Liver (tissue), 9 donors: ENCODE data around the gene C1orf216. TPM values are rescaled to one million over a fixed set of nuclear protein-coding genes. Genes with fewer than 3 reads are reported as not detected.

ENCODE experiments used
- DNase-seq: peaks from one replicate; pipeline ENCODE4 v3.0.0-alpha.2; 2017; ENCODE audit warnings: low spot score
- H3K27ac ChIP-seq, 2 donors: one replicate each; pipeline ENCODE4 v1.7.0; 2013; ENCODE audit warnings: inconsistent platforms in 2 of 2, low read length in 2 of 2, control low read depth in 1 of 2, low read depth in 1 of 2, mild to moderate bottlenecking in 1 of 2
- H3K27me3 ChIP-seq, 4 donors: one replicate each; pipeline versions ENCODE4 v1.6.1 to v1.7.0; 2013; ENCODE audit warnings: low read length in 3 of 4, inconsistent platforms in 1 of 4, mild to moderate bottlenecking in 1 of 4, moderate library complexity in 1 of 4; ENCODE audit not compliant: control insufficient read depth in 4 of 4, insufficient read depth in 4 of 4
- H3K36me3 ChIP-seq, 4 donors: one replicate each; pipeline versions ENCODE4 v1.6.1 to v1.7.0; 2013; ENCODE audit warnings: low read length in 3 of 4, mild to moderate bottlenecking in 3 of 4, low read depth in 1 of 4, moderate library complexity in 1 of 4; ENCODE audit not compliant: control insufficient read depth in 4 of 4, insufficient read depth in 3 of 4
- H3K4me1 ChIP-seq, 4 donors: one replicate each; pipeline versions ENCODE4 v1.6.1 to v1.7.0; 2013; ENCODE audit warnings: low read length in 3 of 4, mild to moderate bottlenecking in 3 of 4, moderate library complexity in 1 of 4; ENCODE audit not compliant: control insufficient read depth in 4 of 4, insufficient read depth in 4 of 4
- H3K4me3 ChIP-seq, 3 donors: one replicate each; pipeline versions ENCODE4 v1.6.1 to v1.7.0; 2013; ENCODE audit warnings: low read length in 3 of 3, control low read depth in 1 of 3, low read depth in 1 of 3, mild to moderate bottlenecking in 1 of 3
- H3K9ac ChIP-seq, 2 donors: one replicate each; pipeline ENCODE4 v1.7.0; 2013; ENCODE audit warnings: low read length in 2 of 2, mild to moderate bottlenecking in 2 of 2, moderate library complexity in 2 of 2, control low read depth in 1 of 2, low read depth in 1 of 2
- H3K9me3 ChIP-seq, 4 donors: one replicate each; pipeline versions ENCODE4 v1.6.1 to v1.7.0; 2013; ENCODE audit warnings: low read length in 3 of 4; ENCODE audit not compliant: control insufficient read depth in 4 of 4
- EGR1 ChIP-seq, 2 donors: IDR thresholded peaks; 2 replicates each; pipeline ENCODE4 v1.6.1; 2016 to 2018; ENCODE audit warnings: antibody characterized with exemption in 2 of 2, low read depth in 2 of 2
- FOXA1 ChIP-seq: IDR thresholded peaks from 2 replicates; pipeline ENCODE4 v1.6.1; 2016; ENCODE audit warnings: antibody characterized with exemption
- FOXA2 ChIP-seq: IDR thresholded peaks from 2 replicates; pipeline ENCODE4 v1.6.1; 2016; ENCODE audit warnings: antibody characterized with exemption
- GABPA ChIP-seq, 2 donors: IDR thresholded peaks in 1 of 2; conservative IDR thresholded peaks in 1 of 2; 2 replicates each; pipeline ENCODE4 v1.6.1; 2016; ENCODE audit warnings: antibody characterized with exemption in 2 of 2, mild to moderate bottlenecking in 1 of 2, moderate library complexity in 1 of 2
- HNF4A ChIP-seq, 2 donors: conservative IDR thresholded peaks; 2 replicates each; pipeline ENCODE4 v1.6.1; 2016; ENCODE audit warnings: antibody characterized with exemption in 2 of 2, mild to moderate bottlenecking in 2 of 2
- JUND ChIP-seq, 2 donors: IDR thresholded peaks; 2 replicates each; pipeline ENCODE4 v1.6.1; 2016; ENCODE audit warnings: antibody characterized with exemption in 2 of 2
- NR2F2 ChIP-seq: IDR thresholded peaks from 2 replicates; pipeline ENCODE4 v1.6.1; 2016; ENCODE audit warnings: antibody characterized with exemption
- RAD21 ChIP-seq, 2 donors: IDR thresholded peaks; 2 replicates each; pipeline ENCODE4 v1.6.1; 2016; ENCODE audit warnings: antibody characterized with exemption in 2 of 2, mild to moderate bottlenecking in 2 of 2
- RXRA ChIP-seq, 2 donors: IDR thresholded peaks; 2 replicates each; pipeline ENCODE4 v1.6.1; 2017 to 2018; ENCODE audit warnings: antibody characterized with exemption in 2 of 2, mild to moderate bottlenecking in 1 of 2
- SP1 ChIP-seq: IDR thresholded peaks from 2 replicates; pipeline ENCODE4 v1.6.1; 2018; ENCODE audit warnings: antibody characterized with exemption, mild to moderate bottlenecking
- TAF1 ChIP-seq: conservative IDR thresholded peaks from 2 replicates; pipeline ENCODE4 v1.6.1; 2016; ENCODE audit warnings: antibody characterized with exemption, mild to moderate bottlenecking
- YY1 ChIP-seq: IDR thresholded peaks from 2 replicates; pipeline ENCODE4 v1.6.1; 2016; ENCODE audit warnings: antibody characterized with exemption, mild to moderate bottlenecking
- WGBS: extraction: QIAGEN DNeasy Blood & Tissue Kit; methylation state at CpG from one replicate; pipeline ENCODE4 v1.1.7; 2013; 5-methylcytosine and 5-hydroxymethylcytosine counted together
- polyA plus RNA-seq, 2 donors: library from polyadenylated mRNA; stranded (reverse) in 1 of 2; unstranded in 1 of 2; fragments of 200-250 nt in 1 of 2; fragments of >200 nt in 1 of 2; fragmentation: Nextera tagmentation in 1 of 2; extraction: Ambion mirVana in 1 of 2; gene quantifications; one replicate each; pipeline versions ENCODE4 v1.2.1 to v1.2.3, GENCODE V29; 2013 to 2015
- total RNA-seq, 2 donors: library from RNA; depleted of rRNA; stranded (reverse); fragments of >200 nt; gene quantifications; one replicate each; pipeline ENCODE4 v1.2.3, GENCODE V29; 2014
- TF ChIP-seq, protein P1 (sequence below): fragments of 150-350 bp; IDR thresholded peaks from 2 replicates; pipeline ENCODE4 v1.5.1; 2017; ENCODE audit warnings: improper control_type of control experiment, low read depth, low read length; ENCODE audit not compliant: missing input control
- TF ChIP-seq, protein P2 (sequence below): IDR thresholded peaks from 2 replicates; pipeline ENCODE4 v1.6.1; 2016; ENCODE audit warnings: antibody characterized with exemption
- TF ChIP-seq, protein P3 (sequence below): IDR thresholded peaks from 2 replicates; pipeline ENCODE4 v1.6.1; 2016; ENCODE audit warnings: antibody characterized with exemption, mild to moderate bottlenecking
- donor health status: healthy.
- donor health status: healthy.
- donor health status: healthy.
- donor health status: healthy.
- donor health status: healthy.

C1orf216 gene
- total and polyA plus RNA-seq, 4 donors, result 1.2 to 3.4 (median 3.0) TPM

DNA sequence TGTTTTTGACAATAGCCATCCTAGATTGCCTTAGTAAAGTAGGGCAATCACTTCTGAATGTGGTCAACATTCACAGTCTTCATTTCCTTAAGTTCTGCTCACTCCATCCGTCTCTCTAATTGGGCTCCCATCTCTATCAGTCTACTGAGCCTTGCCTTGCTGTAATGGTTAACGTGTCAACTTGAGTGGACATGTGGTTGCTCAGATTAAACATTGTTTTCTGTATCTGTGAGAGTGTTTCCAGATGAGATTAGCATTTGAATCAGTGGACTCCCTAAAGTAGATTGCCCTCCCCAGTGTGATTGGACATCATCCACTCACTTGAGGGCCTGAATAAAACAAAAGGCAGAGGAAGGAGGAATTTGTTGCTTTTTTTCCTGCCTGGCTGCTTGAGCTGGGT, 26.4 kb downstream of the C1orf216 start:
- no peaks in the 10 kb centered on the region for H3K4me1 ChIP-seq
- peaks cover 0 to 2% (median 0%) of the 10 kb centered on the region in 4 donors for H3K27me3 ChIP-seq
- no peak overlapping the region for H3K9ac ChIP-seq
- H3K27ac ChIP-seq, result no peak overlapping the region
- H3K9me3 ChIP-seq, result no peaks in the 10 kb centered on the region
- no peak for TF ChIP-seq FOXA1
- TF ChIP-seq YY1, result no peak
- TF ChIP-seq, protein P1, sequence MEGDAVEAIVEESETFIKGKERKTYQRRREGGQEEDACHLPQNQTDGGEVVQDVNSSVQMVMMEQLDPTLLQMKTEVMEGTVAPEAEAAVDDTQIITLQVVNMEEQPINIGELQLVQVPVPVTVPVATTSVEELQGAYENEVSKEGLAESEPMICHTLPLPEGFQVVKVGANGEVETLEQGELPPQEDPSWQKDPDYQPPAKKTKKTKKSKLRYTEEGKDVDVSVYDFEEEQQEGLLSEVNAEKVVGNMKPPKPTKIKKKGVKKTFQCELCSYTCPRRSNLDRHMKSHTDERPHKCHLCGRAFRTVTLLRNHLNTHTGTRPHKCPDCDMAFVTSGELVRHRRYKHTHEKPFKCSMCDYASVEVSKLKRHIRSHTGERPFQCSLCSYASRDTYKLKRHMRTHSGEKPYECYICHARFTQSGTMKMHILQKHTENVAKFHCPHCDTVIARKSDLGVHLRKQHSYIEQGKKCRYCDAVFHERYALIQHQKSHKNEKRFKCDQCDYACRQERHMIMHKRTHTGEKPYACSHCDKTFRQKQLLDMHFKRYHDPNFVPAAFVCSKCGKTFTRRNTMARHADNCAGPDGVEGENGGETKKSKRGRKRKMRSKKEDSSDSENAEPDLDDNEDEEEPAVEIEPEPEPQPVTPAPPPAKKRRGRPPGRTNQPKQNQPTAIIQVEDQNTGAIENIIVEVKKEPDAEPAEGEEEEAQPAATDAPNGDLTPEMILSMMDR, result no peak
- no peak for TF ChIP-seq TAF1
- no peak for TF ChIP-seq RAD21 (IDR thresholded peaks at IDR 0.05)
- TF ChIP-seq GABPA (IDR thresholded peaks at IDR 0.05 in 1 of 2, conservative IDR thresholded peaks at IDR 0.05 in 1 of 2), result no peak
- TF ChIP-seq FOXA2, result no peak
- TF ChIP-seq EGR1 (IDR thresholded peaks at IDR 0.05; ENCODE audit: low read depth in 2 of 2), result no peak
- 79% methylated on average over 2 of the region's 2 CpGs for WGBS
- H3K36me3 ChIP-seq, result no peaks in the 10 kb centered on the region
- no peak overlapping the region for H3K4me3 ChIP-seq
- no peak for DNase-seq

DNA sequence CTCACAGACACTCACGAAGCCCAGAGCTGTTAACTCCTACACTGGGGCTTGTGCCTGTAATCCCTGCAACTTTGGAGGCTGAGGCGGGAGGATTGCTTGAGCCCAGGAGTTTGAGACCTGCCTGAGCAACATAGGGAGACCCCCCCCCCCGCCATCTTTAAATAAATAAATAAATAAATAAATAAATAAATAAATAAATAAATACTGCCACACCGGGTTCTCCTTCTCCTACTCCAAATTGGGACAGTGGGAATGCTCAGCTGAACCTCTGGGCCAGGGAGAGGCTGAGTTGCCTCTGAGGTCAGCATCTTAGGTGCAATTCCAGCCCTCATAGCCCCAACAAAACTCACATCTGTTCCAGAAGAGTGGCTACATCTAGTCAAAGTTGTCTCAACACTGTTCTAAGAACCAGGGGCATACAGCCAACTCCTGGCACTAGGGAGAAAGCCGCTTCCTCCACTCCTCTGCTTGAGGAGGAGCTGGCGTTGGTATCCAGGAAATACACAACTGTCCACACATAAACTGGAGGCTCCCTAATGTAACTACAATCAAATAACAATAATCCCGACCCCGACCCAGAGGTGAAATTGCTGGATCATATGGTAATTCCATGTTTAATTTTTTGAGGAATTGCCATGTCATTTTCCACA, 27.0 kb downstream of the C1orf216 start:
- Histone ChIP-seq H3K27ac (no peak overlapping the region), H3K9ac (no peak overlapping the region), H3K9me3 (no peaks in the 10 kb centered on the region), H3K27me3 (peaks cover 0 to 2% (median 0%) of the 10 kb centered on the region in 4 donors), H3K4me1 (no peaks in the 10 kb centered on the region), H3K36me3 (no peaks in the 10 kb centered on the region), H3K4me3 (no peak overlapping the region)
- no peak for DNase-seq
- TF ChIP-seq, protein P2, sequence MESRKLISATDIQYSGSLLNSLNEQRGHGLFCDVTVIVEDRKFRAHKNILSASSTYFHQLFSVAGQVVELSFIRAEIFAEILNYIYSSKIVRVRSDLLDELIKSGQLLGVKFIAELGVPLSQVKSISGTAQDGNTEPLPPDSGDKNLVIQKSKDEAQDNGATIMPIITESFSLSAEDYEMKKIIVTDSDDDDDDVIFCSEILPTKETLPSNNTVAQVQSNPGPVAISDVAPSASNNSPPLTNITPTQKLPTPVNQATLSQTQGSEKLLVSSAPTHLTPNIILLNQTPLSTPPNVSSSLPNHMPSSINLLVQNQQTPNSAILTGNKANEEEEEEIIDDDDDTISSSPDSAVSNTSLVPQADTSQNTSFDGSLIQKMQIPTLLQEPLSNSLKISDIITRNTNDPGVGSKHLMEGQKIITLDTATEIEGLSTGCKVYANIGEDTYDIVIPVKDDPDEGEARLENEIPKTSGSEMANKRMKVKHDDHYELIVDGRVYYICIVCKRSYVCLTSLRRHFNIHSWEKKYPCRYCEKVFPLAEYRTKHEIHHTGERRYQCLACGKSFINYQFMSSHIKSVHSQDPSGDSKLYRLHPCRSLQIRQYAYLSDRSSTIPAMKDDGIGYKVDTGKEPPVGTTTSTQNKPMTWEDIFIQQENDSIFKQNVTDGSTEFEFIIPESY, result no peak
- TF ChIP-seq FOXA2 (no peak), RXRA (IDR thresholded peaks at IDR 0.05) (no peak), GABPA (IDR thresholded peaks at IDR 0.05 in 1 of 2, conservative IDR thresholded peaks at IDR 0.05 in 1 of 2) (no peak), NR2F2 (no peak), RAD21 (IDR thresholded peaks at IDR 0.05) (no peak), HNF4A (conservative IDR thresholded peaks at IDR 0.05) (no peak), TAF1 (no peak), JUND (IDR thresholded peaks at IDR 0.05) (no peak), SP1 (no peak), EGR1 (IDR thresholded peaks at IDR 0.05; ENCODE audit: low read depth in 2 of 2) (no peak)
- TF ChIP-seq, protein P1, result no peak
- TF ChIP-seq, protein P3, sequence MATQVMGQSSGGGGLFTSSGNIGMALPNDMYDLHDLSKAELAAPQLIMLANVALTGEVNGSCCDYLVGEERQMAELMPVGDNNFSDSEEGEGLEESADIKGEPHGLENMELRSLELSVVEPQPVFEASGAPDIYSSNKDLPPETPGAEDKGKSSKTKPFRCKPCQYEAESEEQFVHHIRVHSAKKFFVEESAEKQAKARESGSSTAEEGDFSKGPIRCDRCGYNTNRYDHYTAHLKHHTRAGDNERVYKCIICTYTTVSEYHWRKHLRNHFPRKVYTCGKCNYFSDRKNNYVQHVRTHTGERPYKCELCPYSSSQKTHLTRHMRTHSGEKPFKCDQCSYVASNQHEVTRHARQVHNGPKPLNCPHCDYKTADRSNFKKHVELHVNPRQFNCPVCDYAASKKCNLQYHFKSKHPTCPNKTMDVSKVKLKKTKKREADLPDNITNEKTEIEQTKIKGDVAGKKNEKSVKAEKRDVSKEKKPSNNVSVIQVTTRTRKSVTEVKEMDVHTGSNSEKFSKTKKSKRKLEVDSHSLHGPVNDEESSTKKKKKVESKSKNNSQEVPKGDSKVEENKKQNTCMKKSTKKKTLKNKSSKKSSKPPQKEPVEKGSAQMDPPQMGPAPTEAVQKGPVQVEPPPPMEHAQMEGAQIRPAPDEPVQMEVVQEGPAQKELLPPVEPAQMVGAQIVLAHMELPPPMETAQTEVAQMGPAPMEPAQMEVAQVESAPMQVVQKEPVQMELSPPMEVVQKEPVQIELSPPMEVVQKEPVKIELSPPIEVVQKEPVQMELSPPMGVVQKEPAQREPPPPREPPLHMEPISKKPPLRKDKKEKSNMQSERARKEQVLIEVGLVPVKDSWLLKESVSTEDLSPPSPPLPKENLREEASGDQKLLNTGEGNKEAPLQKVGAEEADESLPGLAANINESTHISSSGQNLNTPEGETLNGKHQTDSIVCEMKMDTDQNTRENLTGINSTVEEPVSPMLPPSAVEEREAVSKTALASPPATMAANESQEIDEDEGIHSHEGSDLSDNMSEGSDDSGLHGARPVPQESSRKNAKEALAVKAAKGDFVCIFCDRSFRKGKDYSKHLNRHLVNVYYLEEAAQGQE, result no peak
- WGBS, result 78% methylated on average over 8 of the region's 8 CpGs
